Pulmonary artery endothelial cell (primary cell): Measurements from ENCODE around the gene RPS6KA5. TPM values are rescaled to one million over a fixed set of nuclear protein-coding genes. Genes with fewer than 3 reads are reported as not detected.
A peak's percentile ranks its signal among the peaks of the same experiment; 100 is the strongest.
"Not testable (repeated sequence)": the region's sequence is repeated elsewhere in the genome, so short reads cannot be mapped to it uniquely, and the experiment has no call there.

Experiments
- DNase-seq: peaks from one replicate; pipeline ENCODE4 v3.0.0-alpha.2; 2011; ENCODE audit warnings: low read depth, low spot score
- total RNA-seq: library from RNA; depleted of rRNA; stranded (reverse); fragments of >200 nt; gene quantifications from 2 replicates; pipeline ENCODE4 v1.2.3, GENCODE V29; 2014

Gene RPS6KA5
- total RNA-seq, 1 donor from 2014 or later = 5.3 TPM

DNA sequence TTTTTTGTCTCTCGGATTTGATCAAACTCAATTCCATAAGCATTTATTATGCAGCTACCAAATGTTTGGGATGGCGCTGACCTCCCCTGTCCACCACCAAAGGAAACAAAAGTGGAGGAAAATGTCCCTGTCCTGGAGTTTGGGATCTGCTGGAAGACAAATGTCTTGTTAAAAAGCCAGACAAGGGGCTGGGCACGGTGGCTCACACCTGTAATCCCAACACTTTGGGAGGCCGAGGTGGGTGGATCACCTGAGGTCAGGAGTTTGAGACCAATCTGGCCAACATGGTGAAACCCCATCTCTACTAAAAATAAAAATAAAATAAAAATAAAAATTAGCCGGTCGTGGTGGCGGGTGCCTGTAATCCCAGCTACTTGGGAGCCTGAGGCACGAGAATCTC is 221.9 kb downstream of the RPS6KA5 start:
- not testable (repeated sequence) for DNase-seq

GRCh38 chr14:90837355-90837754 is 223.1 kb downstream of the RPS6KA5 start:
- DNase-seq = no peak

GRCh38 chr14:90836692-90837063 is 223.8 kb downstream of the RPS6KA5 start:
- DNase-seq = no peak

DNA sequence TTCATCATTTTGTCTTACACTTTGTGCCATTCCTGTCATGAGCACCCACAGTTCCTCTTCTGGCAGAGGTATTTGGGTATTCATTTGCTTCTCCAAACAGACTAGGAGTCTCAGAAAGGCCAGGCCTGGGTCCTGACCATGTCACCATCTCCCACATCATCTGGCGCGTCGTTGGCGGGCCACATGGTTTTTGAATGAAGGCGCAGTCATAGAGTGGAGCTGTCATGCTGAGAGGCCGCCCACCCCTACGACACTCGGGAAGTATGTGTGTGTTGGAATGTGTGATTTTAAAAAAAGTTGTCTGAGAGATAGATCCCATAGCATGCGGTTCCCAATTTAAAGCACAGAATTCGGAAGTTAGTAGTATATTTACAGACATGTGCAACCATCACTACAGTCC is 228.6 kb downstream of the RPS6KA5 start:
- no peak for DNase-seq

- DNase-seq = no peak
These were observed 229.3 kb downstream of the RPS6KA5 start for GRCh38 chr14:90830931-90831701.

GRCh38 chr14:90829677-90830076 is 230.8 kb downstream of the RPS6KA5 start:
- DNase-seq = no peak

DNA sequence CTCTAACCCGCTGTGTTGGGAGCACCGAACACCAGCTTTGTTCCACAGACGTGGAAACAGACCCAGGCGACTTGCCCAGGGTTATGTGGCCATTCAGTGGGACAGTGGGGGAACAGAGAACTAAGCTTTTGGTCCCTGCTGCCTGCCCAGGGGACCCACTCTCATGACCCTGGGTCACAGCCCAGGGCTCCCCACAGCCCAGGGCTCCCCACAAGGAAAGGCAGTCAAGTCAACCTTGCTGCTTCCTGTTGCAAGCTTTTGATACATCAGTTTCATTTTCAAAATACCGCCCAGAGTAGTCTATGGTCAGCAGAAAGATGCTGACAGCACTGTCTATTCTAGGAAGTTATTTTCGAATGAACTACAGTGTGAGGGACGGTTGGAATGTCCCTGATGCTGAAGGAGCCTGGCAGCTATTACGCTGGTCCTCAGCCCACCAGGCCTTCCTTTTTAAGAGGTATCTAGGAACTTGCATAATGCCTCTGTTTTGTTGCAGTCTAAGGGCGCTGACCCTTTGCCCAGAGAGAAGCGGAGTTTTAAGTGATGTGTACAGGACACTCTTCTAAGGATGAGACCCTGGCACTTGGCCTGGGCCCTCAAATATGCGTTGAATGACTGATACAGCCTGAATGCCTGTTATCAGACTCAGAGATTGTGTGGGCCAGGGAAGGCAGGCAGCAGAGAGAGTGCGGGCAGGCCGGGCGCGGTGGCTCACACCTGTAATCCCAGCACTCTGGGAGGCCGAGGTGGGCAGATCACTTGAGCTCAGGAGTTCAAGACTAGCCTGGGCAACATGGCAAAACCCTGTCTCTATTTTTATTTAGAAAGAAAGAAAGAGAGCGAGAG is 231.6 kb downstream of the RPS6KA5 start:
- no peak for DNase-seq

GRCh38 chr14:90827919-90828610 is 232.4 kb downstream of the RPS6KA5 start:
- peak; percentile 30 for DNase-seq

DNA sequence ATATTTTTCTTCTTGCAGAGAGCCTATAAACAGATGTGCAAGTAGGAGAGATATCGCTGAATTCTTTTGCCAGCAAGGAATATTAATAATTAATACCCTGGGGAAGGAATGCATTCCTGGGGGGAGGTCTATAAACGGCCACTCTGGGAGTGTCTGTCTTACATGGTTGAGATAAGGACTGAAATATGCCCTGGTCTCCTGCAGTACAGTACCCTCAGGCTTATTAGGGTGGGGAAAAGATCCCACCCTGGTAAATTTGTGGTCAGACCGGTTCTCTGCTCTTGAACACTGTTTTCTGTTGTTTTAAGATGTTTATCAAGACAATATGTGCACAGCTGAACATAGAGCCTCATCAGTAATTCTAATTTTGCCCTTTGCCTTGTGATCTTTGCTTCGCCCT is 236.9 kb downstream of the RPS6KA5 start:
- not testable (repeated sequence) for DNase-seq

- DNase-seq = no peak
These were observed 239.5 kb downstream of the RPS6KA5 start for GRCh38 chr14:90820958-90821357.

GRCh38 chr14:90819734-90820393 is 240.6 kb downstream of the RPS6KA5 start:
- DNase-seq = no peak

DNA sequence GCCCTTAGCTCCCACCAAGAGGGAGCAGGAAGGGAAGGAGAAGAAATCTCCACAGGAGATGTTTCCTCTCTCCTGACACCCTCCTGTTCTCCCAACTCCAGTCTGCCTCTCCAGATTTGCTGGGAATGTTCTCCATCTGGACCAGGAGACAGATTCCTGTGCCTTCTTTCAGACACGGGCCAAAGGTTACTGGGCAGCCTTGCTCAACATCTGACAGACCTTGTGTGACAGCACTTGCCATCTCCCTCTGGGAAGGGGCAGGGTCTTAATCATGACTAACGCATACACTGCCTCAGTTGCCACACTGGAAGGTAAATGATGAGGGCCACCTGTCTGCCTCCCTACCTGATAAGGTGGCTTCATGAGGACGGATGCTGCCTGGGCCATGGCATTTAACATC is 241.7 kb downstream of the RPS6KA5 start:
- DNase-seq = no peak

DNA sequence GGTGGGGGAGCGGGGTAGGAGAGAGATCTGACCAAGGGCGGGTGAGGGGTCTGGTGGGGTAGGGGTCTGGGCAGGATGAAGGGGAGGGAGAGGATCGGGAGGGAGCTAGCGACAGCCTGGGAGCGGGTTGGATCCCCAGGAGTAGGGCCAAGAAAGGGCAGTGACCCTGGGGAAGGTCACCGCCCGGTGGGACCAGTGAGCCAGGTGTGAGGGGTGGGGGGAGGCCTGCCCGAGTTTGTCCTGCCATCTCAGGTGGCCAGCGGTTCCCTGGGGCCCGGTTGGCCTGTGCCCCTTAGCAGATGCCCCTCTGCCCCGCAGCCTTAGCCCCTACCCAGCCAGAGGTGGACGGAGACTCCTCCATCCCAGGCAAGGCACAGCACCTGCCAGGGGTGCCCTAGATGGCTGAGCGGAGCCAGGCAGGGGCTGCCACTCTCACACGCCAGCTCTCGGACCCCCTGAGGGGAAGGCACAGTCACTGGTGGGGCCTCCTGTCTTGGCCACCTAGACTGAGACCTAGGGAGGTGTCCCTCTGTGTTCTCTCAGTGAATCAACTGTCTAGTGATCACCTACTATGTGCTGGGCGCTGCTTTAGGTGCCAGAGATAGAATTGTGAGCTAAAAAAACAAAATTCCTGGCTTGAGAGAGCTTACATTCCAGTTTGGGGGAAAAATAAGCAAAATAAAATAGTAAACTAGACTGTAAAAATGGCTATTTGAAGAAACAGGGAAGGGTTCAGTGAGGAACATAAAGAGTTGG is 243.6 kb downstream of the RPS6KA5 start:
- no peak for DNase-seq

DNA sequence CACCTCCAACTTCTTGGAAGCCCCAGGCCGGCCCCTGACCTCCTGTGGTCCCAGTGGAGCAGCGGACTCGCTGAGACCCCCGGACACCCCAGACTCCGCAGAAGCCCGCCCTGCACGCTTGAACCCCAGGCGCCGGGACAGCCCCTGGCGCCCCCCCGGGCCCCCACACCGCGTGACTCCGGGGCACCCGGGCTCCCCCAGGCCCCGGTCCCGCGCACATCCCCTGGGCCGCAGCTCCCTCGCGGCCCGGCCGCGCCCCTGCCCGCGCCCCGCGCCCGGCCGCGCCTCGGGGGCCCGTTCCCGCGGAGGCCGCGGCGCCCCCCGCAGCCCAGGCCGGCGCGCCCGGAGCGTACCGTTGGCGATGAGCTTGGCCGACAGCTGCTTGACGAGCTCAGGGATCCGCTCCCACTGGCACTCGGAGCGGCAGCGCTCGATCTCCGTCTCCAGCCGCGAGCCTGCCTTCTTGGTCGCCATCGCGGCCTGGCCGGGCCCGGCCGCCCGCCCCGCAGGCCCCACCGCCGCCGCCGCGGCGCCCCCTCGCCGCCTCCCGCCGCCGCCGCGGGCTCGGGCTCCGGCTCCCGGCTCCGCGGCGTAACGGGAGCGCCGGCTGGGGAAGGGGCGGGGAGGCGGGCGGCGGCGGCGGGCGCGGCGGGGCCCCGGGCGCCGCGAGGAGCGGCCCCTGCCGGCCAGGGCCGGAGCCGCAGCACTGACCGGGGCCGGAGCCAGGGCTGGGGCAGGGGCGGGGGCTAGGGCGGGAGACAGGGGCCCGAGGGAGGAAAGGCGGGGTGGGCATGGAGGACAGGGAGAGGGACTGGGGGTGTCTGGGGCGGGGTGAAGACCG is 244.4 kb downstream of the RPS6KA5 start, which contains the start of gene TTC7B:
Gene TTC7B (minus strand): TSS at position 609 of the 841 bp plus-strand sequence. CDS start 135 bp downstream, at position 474.
- no peak for DNase-seq

DNA sequence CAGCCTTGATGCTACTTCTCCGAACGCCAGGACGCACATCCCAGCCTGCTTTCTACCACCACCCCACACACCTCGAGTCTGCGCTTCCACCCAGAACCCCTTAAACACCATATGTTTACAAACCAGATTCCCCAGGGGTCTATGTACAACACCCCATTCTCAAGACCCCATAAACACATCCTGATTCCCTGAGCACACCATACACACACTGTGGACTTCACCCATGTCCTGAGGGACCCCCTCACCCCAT is 244.9 kb downstream of the RPS6KA5 start:
- DNase-seq = no peak

DNA sequence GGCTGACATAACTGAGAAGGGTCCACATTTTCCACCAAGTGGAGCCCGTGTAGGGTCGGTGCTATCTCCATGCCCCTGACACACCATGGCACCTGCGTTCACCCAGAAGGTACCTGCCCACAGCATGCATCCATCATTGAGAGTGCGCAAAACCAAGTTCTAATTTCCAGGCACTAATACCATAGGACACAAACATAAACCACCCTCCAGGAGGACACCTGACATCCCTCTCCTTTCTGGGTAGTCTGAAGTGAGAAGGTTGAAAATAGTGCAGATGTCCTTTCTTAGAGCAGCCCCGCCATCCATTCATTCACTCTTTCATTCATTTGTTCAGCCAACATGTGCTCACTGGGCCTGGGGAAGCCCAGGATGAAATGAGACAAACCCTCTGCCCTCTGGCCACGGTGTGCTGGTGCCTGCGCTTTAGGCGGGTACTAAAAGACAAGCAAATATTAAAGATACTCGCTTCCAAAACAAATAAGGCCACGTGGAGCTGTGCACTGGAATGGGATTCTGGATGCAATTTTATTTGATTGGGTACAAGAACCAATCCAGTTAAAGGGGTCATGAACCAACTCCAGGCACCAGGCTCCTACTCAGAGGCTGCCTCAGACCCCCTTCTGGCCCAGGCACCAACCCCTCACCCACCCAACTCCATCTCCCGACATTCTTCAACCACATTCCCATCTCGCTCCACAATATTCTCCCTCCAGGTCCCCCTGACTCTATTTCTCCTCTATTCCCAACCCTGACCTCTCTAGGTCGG is 245.5 kb downstream of the RPS6KA5 start:
- no peak for DNase-seq

GRCh38 chr14:90813442-90813841 is 247.0 kb downstream of the RPS6KA5 start:
- no peak for DNase-seq

DNA sequence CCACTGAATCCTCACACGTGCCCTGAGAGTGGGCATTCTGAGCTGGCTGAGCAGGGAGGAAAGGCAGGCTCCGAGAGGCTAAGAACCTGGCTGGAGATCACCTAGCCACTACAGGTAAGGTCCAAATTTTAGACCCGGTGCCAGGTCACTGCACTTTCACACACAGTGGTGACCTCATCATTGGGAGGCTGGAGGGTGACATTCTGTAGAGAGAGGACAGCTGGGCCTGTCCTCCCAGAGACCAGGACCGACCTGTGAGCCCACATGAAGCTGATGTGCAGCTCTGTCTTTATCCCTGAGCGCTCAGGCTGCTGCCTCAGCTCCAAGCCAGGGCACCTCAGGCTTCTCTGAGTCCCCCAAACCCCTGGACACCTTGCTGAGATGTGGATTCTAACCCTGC is 248.3 kb downstream of the RPS6KA5 start:
- no peak for DNase-seq

DNA sequence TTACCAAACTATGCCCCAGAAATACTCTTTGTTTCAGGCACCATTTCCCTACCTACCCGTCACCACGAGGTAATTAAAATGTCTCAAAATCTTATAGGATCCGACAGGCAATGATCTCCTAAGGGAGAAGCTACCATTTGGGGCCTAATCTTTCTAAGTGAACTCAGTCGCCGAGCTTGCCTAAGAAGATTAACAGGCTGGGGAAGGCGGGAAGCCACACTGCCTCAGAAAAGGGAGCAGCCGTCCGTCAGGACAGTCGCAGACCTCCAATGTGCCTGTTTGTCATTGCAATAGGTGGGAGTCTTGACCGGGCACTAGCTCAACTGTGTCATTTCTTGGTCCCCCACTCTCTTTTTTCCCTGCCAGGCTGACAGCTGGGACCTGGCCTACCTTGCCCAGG is 248.8 kb downstream of the RPS6KA5 start:
- DNase-seq = no peak
